ENCODE results near the gene MCM3. TPM values are rescaled to one million over a fixed set of nuclear protein-coding genes. Genes with fewer than 3 reads are reported as not detected.

The MCM3 gene
- total RNA-seq, 1 experiment from 2014 or later = 276 TPM

DNA sequence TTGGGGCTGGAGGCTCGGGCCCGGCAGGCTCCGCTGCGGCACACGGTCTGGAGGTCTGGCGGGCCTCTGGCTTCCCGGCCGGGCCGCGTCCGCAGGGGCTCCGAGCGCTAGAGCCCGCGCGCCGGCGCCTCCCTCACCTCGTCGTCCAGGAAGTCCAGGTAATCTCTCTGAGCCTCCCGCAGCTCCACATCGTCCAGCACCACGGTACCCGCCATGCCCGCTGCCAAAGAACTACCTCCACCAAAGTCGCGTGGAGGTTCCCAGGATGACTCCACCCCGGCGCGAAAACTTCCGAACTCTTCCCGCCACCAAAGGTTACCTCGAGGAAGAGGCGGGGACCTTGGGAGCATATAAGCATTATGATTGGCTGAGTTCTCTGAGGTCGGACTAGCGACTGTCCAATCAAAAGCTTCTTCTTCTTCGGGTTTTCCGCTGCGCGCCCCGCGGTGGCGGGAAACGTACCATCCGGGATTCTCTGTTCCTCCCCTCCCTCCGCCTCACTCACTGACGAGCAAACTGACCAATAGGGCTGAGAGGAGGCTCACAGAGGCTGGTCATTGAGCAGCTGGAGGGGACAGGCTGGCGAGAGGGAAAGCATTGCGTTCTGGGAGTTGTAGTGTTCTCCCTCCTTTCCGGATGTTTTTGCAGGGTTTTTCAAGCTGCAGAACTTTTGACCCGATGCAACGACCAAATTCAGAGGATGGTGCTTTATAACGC is at the start of gene MCM3 (continued):
- TF ChIP-seq, protein P1, sequence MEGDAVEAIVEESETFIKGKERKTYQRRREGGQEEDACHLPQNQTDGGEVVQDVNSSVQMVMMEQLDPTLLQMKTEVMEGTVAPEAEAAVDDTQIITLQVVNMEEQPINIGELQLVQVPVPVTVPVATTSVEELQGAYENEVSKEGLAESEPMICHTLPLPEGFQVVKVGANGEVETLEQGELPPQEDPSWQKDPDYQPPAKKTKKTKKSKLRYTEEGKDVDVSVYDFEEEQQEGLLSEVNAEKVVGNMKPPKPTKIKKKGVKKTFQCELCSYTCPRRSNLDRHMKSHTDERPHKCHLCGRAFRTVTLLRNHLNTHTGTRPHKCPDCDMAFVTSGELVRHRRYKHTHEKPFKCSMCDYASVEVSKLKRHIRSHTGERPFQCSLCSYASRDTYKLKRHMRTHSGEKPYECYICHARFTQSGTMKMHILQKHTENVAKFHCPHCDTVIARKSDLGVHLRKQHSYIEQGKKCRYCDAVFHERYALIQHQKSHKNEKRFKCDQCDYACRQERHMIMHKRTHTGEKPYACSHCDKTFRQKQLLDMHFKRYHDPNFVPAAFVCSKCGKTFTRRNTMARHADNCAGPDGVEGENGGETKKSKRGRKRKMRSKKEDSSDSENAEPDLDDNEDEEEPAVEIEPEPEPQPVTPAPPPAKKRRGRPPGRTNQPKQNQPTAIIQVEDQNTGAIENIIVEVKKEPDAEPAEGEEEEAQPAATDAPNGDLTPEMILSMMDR (IDR thresholded peaks at IDR 0.05) = no peak
- TF ChIP-seq FOXK1 (CRISPR knock-in tag; IDR thresholded peaks at IDR 0.05) (peak; percentile 91; the same call in 1 of the 2 replicates), JUN (CRISPR knock-in tag; IDR thresholded peaks at IDR 0.05) (no peak), ETV6 (CRISPR knock-in tag; IDR thresholded peaks at IDR 0.05) (no peak), NFE2L1 (CRISPR knock-in tag; IDR thresholded peaks at IDR 0.05) (peak; percentile 92; the same call in 1 of the 2 replicates), GTF2I (CRISPR knock-in tag; conservative IDR thresholded peaks at IDR 0.05) (no peak), ZNF671 (CRISPR knock-in tag; IDR thresholded peaks at IDR 0.05) (no peak), OVOL2 (CRISPR knock-in tag; IDR thresholded peaks at IDR 0.05; ENCODE audit: borderline replicate concordance) (no peak), JAZF1 (CRISPR knock-in tag; IDR thresholded peaks at IDR 0.05) (no peak), HMGA2 (CRISPR knock-in tag; IDR thresholded peaks at IDR 0.05) (no peak), SOX15 (CRISPR knock-in tag; IDR thresholded peaks at IDR 0.05) (no peak), TEAD4 (CRISPR knock-in tag; IDR thresholded peaks at IDR 0.05) (no peak), TP53 (CRISPR knock-in tag; IDR thresholded peaks at IDR 0.05) (no peak), CREM (CRISPR knock-in tag; IDR thresholded peaks at IDR 0.05) (peak; percentile 80), ZNF423 (CRISPR knock-in tag; IDR thresholded peaks at IDR 0.05) (no peak), ZNF138 (CRISPR knock-in tag; conservative IDR thresholded peaks at IDR 0.05) (no peak), FOXJ3 (CRISPR knock-in tag; IDR thresholded peaks at IDR 0.05; ENCODE audit: borderline replicate concordance) (no peak), CBFB (CRISPR knock-in tag; IDR thresholded peaks at IDR 0.05; ENCODE audit: low read depth) (no peak), GRHL2 (CRISPR knock-in tag; IDR thresholded peaks at IDR 0.05; ENCODE audit: insufficient replicate concordance, severe bottlenecking) (no peak)
- TF ChIP-seq, protein P2, sequence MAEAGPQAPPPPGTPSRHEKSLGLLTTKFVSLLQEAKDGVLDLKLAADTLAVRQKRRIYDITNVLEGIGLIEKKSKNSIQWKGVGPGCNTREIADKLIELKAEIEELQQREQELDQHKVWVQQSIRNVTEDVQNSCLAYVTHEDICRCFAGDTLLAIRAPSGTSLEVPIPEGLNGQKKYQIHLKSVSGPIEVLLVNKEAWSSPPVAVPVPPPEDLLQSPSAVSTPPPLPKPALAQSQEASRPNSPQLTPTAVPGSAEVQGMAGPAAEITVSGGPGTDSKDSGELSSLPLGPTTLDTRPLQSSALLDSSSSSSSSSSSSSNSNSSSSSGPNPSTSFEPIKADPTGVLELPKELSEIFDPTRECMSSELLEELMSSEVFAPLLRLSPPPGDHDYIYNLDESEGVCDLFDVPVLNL (CRISPR knock-in tag; IDR thresholded peaks at IDR 0.05; ENCODE audit: borderline replicate concordance, low read depth) = peak; percentile 97; the same call in 1 of the 2 replicates
- TF ChIP-seq, protein P3, sequence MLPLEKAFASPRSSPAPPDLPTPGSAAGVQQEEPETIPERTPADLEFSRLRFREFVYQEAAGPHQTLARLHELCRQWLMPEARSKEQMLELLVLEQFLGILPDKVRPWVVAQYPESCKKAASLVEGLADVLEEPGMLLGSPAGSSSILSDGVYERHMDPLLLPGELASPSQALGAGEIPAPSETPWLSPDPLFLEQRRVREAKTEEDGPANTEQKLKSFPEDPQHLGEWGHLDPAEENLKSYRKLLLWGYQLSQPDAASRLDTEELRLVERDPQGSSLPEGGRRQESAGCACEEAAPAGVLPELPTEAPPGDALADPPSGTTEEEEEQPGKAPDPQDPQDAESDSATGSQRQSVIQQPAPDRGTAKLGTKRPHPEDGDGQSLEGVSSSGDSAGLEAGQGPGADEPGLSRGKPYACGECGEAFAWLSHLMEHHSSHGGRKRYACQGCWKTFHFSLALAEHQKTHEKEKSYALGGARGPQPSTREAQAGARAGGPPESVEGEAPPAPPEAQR (CRISPR knock-in tag; IDR thresholded peaks at IDR 0.05) = no peak
- TF ChIP-seq, protein P4, sequence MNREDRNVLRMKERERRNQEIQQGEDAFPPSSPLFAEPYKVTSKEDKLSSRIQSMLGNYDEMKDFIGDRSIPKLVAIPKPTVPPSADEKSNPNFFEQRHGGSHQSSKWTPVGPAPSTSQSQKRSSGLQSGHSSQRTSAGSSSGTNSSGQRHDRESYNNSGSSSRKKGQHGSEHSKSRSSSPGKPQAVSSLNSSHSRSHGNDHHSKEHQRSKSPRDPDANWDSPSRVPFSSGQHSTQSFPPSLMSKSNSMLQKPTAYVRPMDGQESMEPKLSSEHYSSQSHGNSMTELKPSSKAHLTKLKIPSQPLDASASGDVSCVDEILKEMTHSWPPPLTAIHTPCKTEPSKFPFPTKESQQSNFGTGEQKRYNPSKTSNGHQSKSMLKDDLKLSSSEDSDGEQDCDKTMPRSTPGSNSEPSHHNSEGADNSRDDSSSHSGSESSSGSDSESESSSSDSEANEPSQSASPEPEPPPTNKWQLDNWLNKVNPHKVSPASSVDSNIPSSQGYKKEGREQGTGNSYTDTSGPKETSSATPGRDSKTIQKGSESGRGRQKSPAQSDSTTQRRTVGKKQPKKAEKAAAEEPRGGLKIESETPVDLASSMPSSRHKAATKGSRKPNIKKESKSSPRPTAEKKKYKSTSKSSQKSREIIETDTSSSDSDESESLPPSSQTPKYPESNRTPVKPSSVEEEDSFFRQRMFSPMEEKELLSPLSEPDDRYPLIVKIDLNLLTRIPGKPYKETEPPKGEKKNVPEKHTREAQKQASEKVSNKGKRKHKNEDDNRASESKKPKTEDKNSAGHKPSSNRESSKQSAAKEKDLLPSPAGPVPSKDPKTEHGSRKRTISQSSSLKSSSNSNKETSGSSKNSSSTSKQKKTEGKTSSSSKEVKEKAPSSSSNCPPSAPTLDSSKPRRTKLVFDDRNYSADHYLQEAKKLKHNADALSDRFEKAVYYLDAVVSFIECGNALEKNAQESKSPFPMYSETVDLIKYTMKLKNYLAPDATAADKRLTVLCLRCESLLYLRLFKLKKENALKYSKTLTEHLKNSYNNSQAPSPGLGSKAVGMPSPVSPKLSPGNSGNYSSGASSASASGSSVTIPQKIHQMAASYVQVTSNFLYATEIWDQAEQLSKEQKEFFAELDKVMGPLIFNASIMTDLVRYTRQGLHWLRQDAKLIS (CRISPR knock-in tag; IDR thresholded peaks at IDR 0.05; ENCODE audit: borderline replicate concordance) = no peak
- TF ChIP-seq, protein P5, sequence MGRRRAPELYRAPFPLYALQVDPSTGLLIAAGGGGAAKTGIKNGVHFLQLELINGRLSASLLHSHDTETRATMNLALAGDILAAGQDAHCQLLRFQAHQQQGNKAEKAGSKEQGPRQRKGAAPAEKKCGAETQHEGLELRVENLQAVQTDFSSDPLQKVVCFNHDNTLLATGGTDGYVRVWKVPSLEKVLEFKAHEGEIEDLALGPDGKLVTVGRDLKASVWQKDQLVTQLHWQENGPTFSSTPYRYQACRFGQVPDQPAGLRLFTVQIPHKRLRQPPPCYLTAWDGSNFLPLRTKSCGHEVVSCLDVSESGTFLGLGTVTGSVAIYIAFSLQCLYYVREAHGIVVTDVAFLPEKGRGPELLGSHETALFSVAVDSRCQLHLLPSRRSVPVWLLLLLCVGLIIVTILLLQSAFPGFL (CRISPR knock-in tag; IDR thresholded peaks at IDR 0.05; ENCODE audit: borderline replicate concordance) = no peak
- TF ChIP-seq, protein P6, sequence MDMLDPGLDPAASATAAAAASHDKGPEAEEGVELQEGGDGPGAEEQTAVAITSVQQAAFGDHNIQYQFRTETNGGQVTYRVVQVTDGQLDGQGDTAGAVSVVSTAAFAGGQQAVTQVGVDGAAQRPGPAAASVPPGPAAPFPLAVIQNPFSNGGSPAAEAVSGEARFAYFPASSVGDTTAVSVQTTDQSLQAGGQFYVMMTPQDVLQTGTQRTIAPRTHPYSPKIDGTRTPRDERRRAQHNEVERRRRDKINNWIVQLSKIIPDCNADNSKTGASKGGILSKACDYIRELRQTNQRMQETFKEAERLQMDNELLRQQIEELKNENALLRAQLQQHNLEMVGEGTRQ (CRISPR knock-in tag; IDR thresholded peaks at IDR 0.05) = no peak
- TF ChIP-seq, protein P7, sequence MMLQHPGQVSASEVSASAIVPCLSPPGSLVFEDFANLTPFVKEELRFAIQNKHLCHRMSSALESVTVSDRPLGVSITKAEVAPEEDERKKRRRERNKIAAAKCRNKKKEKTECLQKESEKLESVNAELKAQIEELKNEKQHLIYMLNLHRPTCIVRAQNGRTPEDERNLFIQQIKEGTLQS (CRISPR knock-in tag; conservative IDR thresholded peaks at IDR 0.05) = no peak
- TF ChIP-seq, protein P8, sequence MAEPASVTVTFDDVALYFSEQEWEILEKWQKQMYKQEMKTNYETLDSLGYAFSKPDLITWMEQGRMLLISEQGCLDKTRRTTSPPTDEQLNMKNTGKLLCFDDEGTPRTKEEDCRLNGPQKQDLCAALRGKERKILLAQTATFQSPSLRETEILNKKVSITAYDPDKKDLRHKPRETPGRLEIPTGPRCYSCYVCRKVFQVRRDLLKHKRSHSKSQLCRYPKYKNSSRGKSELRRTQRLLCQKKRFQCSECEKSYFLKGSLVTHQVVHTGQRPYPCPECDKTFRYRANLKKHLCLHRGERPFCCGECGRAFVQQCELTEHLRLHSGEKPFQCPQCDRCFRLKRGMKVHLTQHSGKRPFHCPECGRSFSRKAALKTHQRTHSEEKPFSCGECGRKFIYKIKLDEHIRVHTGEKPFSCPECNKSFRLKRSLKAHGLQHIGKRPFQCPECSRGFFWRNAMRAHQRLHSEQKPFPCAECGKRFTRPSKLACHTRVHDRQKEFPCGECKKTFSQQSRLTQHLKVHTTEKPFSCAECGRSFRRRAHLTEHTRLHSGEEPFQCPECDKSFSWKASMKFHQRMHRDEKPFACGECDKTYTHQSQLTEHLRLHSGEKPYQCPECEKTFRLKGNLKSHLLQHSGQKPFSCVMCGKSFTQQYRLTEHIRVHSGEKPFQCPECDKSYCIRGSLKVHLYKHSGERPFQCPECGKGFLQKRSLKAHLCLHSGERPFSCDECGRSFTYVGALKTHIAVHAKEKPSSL (CRISPR knock-in tag; conservative IDR thresholded peaks at IDR 0.05) = no peak

All from WTC11 (cell line).